ENCODE data around the gene TF.

TF gene

DNA sequence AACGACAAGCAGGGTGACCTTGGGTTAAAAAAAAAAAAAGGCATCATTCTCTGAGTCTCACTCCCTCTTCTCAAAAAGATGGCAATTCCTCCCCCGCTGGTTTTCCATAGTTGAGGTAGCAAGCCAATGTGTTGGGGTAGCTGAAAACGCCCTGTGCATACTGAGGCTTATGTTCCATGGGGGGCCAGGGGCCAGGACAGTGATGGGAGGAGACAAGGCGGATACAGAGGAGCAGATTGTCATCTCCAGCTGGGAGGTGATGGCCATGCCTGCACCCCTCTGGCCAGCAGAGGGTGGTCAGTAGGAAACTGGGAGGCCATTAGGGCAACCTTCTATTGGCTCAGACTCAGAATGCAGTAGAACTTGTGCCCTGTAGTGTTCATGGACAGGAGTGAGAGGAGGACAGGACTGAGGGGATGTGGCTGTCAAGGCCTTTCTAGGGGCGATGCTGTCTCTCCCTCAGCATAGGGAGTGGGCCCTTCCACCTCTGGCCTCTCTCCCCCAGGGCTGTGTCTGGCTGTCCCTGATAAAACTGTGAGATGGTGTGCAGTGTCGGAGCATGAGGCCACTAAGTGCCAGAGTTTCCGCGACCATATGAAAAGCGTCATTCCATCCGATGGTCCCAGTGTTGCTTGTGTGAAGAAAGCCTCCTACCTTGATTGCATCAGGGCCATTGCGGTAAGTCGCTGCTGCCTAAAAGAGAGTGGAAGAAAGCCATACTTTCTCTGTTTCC lies 1.9 kb downstream of the TF start:
- DNase-seq = no peak

DNA sequence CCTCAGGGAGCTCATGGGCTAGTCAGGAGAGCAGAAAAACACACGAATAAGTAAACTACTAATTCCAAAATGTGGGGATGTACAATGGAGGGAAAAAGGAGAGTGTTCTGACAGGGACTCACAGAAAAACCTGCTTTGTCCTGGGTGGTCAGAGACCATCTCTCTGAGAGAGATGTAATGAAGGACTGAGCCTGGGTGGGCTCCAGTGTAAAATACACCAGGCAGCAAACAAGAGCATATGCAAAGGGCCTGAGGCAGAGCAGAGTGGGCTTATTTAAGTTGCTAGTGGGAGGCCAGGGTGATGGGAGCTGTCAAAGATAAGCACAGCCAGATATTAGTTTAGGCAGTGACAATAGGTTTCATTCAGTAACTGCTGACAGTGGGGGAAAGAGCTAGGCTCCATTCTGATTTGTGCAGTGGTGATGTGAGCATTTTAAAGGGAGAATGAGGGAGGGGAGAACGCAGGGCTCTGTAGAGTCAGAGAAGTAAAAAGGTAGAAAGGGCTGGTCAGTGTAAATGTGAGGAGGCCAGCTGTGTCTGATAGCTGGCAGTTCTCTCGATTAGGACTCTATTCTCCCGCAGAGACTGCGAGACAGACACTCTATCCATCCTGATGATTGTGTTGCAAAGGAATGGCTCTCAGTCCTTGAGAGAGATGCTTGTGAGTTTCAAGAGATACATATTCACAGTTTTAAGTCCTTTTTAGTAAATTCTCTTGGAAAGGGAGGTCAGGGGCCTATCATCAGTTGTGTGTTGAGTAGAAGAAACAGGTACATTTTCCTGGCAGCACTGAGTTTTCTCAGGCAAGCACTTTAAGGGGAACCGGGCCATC lies 3.5 kb downstream of the TF start:
- no peak for DNase-seq

DNA sequence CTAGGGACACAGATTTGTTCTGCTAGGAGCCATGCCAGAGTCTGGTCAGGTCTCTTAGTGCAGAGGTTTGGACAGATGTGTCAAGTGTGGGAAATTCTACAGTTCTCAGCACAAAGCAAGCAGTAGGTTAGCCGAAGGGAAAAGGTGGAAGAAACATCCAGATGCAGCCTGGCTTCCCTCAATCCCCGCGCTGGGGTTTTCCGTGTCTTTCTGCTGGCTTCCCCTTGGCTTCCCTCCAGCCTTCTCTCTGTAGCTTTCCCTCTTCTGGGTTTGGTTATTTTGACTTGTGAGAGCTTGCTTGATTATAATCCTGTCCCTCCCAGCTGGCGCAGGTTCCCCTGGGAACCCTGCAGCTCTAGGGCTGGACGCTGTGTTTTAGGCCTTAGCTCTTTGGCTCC lies 4.1 kb downstream of the TF start:
- no peak for DNase-seq

DNA sequence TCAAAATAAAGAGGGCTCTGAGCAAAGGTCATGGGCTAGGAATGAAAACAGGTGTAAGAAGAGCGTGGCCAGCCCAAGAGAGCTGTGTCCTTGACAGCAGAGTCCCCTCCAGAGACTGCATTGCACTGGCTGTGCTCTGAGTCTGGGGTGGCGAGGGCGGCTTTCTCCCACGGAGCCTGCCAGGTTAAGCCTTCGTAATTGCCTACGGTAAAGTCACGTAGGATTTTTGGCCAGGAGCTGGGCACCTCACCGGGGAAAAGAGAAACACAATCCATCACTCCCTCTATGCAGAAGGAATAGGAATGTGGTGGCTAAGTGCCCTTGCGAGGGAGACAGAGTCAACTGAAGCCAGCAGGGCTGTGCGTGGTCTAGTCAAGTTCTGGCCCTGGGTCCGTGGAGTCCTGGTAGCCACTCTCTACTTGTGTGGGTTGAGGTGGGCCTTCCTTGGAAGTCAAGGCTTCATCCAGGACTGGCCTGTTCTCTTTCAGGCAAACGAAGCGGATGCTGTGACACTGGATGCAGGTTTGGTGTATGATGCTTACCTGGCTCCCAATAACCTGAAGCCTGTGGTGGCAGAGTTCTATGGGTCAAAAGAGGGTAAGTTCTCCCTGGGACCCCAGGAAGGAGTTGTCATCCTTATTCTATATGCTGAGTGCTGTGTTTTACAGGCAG lies 7.0 kb downstream of the TF start:
- DNase-seq = no peak

DNA sequence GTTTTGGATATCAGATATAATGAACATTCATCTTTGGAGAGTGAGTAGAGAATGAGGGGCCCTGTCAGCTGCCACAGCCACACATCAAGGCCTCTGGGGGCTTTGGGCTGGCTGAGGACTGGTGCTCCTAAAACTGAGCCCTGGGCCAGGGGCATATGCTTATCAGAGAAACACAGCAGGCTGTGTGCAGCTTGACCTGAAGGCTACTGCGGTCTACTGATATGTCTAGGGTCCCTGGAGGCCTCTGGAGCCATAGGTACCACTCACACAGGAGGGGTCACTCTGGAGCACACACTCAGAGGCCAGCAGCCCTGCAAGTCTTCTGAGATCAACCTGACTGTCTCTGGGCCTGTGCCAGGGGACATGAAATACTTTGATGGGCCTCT lies 7.6 kb downstream of the TF start:
- no peak for DNase-seq

DNA sequence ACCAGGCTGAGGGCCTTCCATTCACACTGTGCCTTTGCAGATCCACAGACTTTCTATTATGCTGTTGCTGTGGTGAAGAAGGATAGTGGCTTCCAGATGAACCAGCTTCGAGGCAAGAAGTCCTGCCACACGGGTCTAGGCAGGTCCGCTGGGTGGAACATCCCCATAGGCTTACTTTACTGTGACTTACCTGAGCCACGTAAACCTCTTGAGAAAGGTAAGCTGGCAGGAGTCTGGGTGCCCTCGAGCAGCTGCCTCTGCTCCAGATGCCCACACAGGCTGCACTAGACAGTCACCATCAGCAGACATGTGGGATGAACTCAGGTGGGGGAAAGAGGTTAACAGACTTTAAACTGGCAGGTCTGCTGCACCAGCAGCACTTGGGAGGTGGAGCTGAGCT lies 8.3 kb downstream of the TF start:
- no peak for DNase-seq

DNA sequence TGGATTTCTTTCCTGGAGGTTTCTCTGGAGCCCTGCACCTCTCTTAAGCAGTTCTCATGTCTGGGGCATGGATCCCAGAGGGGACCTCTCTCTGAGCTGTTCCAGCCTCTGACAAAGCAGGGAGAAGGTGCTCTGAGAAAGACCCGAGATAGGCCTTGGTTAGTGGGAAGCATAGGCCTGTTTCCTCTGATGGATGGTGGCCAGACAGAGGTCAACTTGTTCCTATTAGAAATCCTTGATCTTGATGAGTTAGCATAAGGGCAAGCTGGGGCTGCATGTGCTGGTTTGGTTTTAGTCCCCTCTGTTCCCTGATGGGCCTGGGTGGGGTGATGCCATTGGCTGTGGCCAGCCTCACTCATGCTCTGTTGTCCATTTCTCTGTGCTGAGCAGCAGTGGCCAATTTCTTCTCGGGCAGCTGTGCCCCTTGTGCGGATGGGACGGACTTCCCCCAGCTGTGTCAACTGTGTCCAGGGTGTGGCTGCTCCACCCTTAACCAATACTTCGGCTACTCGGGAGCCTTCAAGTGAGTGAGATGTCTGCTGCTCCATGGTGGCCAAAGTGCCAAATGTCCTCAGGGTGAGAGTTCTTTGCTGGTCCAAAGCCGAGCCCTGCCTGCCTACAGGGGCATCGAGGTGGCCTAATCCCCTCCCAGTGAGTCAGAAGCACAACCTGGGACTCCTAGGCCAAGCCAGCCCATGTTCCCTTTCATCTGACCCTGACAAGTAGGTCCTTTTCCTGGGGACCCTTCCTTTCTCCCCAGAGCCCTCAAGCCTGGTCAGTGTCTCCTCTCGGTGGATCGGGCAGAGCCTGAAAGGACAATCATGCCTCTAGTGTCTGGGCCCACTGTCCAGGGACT lies 9.0 kb downstream of the TF start:
- no peak for DNase-seq

DNA sequence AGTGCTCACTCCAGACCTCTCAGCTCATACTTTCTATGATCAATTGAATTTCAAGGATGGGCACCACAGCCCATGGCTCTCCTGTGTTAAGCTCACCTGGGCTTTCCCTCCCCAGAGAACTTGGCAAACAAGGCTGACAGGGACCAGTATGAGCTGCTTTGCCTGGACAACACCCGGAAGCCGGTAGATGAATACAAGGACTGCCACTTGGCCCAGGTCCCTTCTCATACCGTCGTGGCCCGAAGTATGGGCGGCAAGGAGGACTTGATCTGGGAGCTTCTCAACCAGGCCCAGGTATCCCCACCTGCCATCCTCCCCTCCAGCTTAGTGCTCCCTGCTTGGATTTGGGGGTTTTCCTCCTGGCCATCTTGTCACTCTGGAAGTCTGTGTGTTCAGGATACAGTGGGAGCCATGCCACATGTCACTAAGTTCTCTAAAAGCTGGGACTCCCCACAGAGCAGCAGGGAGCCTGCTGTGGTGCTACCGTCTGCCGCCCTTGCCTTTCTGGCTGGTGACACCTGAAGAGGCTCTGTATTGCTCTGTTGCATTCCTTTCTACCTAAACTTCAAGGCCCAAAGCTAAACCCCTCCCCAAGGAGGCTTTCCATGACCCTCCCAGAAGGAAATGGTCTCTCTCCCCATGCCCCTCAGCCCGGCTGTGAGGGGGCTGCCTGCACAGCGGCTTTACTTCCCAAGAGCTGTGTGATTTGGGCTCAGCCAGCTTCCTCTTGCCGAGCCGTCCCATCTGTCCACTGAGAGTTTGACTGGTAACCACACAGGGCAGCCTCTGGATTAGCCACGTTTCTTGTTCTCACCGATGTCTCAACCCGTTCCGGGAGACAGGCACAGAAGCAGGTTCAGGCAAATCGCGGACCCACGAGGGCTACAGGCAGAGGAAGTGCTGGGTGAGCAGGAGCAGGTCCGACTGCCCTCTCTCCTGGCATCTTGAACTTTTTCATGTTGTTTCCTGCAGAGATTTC lies 10.8 kb downstream of the TF start:
- DNase-seq = no peak

DNA sequence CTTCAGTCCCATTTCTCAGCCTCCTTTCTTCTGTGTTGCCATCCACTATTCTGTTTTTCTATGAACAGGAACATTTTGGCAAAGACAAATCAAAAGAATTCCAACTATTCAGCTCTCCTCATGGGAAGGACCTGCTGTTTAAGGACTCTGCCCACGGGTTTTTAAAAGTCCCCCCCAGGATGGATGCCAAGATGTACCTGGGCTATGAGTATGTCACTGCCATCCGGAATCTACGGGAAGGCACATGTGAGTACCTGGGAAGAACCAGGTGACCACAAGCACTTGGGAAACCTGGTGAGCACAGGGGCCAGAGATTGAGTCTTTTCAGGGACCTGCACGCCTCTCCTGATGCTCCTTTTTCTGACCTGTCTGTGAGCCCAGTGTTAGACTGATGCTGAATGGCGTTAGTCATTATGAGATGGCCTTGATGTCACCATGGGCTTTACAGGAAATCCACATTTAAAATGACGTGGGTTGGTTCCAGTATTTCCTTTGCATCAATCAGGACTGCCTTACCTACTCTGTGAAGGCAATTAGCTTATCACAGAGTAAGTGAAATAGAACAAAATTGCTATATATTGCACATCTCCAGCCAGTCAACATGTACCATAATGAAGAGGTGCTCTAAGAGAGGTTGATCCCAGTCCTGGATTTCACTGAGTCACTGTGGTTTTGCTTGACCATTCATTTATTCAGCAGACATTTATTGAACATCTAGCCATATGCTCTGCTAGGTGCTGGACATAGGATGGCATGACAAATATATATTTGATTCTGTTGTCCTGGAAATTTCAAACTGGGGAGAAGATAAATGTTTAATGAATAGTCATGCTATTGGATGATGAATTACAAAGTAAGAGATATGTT lies 11.7 kb downstream of the TF start:
- no peak for DNase-seq

DNA sequence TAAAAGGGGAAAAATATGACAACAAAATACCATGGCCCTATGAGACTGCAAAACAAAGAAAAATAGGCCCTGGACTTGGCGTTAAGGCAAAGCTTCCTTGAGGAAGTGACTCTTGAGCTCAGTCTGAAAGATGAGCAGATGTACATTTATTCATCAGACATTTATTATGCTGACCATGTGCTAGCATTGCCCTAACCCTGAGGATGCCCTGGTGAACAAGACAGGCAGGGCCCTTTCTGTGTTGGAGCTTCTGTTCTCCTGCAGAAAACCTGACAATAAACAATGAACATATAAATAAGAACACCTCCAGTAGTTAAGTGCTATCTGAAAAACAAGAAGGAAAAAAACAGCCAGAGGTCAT lies 12.4 kb downstream of the TF start:
- DNase-seq = no peak

DNA sequence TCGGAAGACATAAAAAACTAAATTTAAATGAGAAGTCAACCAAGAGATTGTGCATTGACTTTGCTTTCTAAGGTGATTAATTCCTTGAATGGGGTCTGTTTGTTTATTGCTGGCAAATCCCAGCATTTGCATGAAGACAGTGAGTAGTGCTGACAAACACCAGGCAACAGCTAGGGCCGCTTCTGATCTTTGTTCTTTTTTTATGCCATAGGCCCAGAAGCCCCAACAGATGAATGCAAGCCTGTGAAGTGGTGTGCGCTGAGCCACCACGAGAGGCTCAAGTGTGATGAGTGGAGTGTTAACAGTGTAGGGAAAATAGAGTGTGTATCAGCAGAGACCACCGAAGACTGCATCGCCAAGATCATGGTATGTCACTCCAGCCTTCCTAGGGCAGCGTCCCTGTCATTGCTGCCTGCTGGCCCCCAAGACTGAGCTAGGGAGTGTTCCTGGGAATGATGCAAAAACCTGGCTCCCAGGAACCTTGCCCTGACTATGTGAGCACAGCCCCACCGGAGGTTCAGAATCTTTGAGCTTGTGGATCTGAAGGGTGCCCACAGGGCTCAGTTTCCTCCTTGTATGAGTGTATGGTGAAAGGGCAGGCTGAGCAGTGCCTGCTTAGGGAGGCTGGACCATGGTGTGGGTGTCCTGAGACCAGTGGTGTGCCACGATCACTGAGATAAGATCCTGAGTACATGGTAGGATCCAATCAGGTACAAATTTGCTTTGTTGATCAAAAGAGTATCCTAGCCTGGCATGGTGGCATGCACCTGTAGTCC lies 13.0 kb downstream of the TF start:
- no peak for DNase-seq

DNA sequence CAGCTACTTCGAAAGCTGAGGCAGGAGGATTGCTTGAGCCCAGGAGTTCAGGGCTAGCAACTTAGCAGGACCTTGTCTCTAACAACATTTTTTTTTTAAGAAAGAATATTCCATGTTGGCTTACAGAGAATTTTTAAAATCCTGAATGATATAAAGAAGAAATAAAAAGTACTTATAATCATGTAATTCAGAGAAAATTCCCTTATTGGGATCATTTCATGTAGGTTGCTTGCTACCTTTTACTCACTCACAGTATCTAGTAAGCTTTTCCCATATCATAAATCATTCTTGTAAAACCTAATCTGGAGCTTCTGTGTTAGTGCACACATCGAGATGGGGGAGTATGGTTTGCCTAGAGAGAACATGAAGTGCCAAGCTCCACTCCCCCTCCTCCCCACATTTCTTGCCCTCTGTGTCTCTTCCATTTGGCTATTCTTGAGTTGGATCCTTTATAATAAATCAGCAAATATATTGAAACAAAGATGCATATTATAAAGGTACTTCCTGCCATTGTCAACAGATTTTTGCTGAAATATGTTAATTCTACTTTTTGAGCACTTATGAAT lies 13.6 kb downstream of the TF start:
- DNase-seq = no peak

DNA sequence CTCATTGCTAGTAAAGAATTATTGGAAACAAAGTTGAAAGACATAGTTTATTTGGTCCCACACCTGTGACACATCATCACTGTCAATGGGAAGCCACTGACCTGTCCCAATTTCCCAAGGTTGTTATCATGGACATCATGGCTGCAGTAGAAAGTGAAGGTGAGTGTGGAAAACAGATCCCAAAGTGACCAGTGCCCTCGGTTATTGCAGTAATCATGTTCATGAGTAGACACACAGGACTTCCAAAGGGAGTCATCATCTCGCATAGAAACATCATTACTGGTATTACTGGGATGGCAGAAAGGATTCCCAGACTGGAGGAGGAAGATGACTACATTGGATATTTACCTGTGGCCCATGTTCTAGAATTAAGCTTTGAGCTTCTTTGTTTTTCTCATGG lies 14.7 kb downstream of the TF start:
- DNase-seq = no peak

DNA sequence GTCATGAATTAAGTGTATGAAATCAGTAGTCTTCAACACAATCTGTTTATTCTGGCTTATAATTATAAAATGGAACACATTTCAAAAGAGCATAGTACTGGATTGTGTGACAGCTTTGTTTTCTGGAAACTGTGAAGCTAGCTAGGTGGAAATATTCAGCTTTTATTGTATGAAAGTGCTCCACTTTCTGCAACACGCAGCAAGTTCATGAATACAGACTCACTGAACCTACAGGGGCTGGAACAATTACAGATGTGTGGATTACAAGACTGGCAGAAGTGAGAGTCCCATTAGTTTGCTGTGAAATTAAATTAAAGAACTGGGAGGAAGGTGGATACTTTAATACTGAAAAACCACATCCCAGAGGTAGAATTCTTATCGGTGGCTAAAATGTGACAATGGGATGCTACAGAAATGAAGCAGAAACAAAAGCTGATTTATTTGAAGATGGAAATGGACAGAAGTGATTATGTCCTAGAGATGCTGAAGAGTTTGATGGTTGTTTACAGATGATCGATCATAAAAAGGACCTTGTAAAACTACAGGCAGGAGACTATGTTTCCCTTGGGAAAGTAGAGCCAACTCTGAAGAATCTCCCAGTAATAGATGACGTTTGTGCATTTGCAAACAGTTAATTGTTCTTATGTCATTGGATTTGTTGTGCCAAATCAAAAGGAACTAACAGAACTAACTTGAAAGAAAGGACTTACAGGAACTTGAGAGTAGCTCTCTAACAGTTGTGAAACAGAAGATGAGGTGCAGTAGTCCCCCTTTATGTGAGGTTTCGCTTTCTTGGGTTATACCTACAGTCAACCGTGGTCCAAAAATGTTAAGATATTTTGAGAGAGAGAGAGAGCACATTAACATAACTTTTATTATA lies 15.7 kb downstream of the TF start:
- DNase-seq = no peak

DNA sequence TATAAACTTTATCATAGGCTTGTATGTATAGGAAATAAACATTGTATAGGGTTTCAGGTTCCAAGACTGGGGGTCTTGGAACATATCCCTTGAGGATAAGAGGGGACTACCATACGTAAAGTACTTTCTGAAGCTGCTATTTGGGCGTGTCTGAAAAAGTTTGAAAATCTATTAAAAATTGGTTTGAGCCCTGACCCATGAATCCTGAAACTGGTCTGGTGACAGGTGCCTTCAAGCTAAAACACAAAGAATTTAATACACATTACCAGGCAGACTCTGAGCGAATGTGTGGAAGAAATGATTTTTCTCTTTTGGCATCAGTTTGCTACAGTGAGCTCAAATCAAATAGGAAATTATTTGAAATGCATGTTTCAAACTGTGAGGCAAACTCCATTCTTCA lies 16.3 kb downstream of the TF start:
- DNase-seq = no peak

DNA sequence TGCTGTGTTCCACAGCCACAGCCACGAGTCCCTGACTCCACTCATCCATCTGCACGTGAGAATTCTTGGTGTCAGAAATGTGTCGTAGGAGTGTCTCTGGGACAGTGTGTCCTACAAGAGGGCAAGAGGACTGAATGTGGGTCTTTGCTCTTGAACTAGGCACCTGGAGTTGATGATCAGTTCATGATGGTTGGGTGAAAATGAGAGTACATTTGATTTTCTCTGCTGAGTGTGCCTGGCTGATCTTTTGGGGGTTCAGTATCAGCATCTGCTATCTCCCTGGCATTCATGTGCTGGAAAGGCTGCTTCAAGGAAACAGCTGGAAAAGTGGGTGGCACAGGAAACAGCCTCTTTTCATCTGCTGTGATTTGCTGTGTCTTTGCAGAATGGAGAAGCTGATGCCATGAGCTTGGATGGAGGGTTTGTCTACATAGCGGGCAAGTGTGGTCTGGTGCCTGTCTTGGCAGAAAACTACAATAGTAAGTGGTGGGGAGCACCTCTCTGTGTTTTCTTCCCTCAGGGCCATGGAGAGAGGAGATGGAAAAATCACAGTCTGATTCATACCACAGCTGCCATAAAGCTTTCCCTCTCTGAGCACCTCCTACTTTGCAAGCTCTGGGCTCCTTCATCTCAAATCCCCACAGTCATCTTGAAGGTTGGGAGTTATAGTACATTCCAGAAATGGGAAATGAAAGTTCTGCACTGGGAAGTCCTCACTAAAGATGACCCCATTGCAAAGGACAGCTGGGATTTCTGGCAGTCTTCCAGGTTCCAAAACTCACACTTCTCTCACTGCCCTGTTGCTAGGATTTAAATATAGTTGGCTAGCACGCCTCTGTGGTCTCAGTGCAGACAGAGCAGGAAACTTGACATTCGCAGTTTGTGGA lies 17.8 kb downstream of the TF start:
- DNase-seq = no peak

DNA sequence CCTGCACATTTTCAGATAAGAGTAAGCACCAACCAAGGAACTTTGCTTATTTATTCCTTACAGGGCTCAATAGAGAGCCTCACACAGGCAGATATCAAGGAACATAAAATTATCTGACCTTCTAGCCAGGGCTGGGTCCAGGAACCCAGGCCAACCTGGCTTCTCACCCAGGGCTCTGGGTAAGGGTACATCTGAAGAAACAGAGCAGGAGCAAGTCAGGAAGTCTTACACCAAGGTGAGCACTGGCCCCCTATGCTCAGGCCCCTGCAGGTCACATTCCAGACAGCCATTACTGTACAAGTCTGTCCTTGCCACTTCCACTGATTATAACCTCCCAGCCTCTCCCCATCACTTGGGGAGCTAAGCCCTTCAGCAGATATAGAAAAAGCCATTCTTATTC lies 19.1 kb downstream of the TF start:
- DNase-seq = no peak

DNA sequence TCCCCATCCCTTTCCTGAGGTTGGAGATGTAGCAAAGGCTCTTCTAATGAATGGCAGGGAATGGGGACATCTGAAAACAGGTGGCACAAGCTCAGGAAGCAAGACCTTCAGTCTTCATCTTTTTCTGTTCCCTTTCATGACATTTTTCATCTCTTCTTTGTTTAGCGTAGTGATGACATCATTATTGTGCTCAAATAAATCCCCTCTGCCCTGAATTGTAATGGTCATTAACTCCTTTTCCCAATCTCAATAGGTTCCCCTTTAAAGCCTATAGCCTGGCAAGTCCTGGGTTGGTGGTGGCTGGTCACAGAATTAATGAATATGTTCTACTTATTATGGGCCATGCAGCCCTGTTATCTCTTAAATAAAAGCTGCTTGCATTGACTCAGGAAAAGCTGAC lies 21.4 kb downstream of the TF start:
- DNase-seq = no peak
